Naive thymus-derived CD4-positive, alpha-beta T cell (primary cell): Measurements from ENCODE around the gene SINHCAF. TPM values are rescaled to one million over a fixed set of nuclear protein-coding genes. Genes with fewer than 3 reads are reported as not detected.

Experiments
- ATAC-seq: fragments of 150-1000 bp; cut with Tn5 transposase; 2 replicates; pipeline ENCODE4 v1.10.0; 2021; ENCODE audit warnings: mild to moderate bottlenecking, moderate library complexity
- CTCF ChIA-PET: fragments of 350-600 bp; sonication (Branson Sonifier 250); formaldehyde crosslinking; loops from one replicate; lab custom pipeline; 2021; ENCODE audit warnings: antibody characterized with exemption; lab: Charles Lee
- POLR2A ChIA-PET: fragments of 350-600 bp; sonication (Branson Sonifier 250); formaldehyde crosslinking; loops from one replicate; lab custom pipeline; 2021; ENCODE audit warnings: antibody characterized with exemption, inconsistent platforms; lab: Charles Lee
- DNase-seq, 9 donors: peaks; one replicate each; pipeline versions ENCODE4 v3.0.0 to v3.0.0-alpha.2; 2020 to 2022; ENCODE audit warnings: mixed read lengths in 1 of 9
- H3K27ac ChIP-seq: one replicate; pipeline ENCODE4 v1.7.0; 2013; ENCODE audit warnings: mild to moderate bottlenecking, low read depth, low read length, moderate library complexity
- H3K27me3 ChIP-seq, 2 donors: one replicate each; pipeline ENCODE4 v1.7.0; 2013; ENCODE audit warnings: low read length in 2 of 2, mild to moderate bottlenecking in 2 of 2, moderate library complexity in 2 of 2; ENCODE audit not compliant: control insufficient read depth in 2 of 2, insufficient read depth in 2 of 2
- H3K36me3 ChIP-seq, 3 experiments: 1 replicate in 2 of 3; 2 replicates in 1 of 3; pipeline ENCODE4 v1.7.0; 2013; ENCODE audit warnings: low read length in 3 of 3, mild to moderate bottlenecking in 3 of 3, moderate library complexity in 1 of 3; ENCODE audit not compliant: insufficient read depth in 3 of 3, control insufficient read depth in 2 of 3
- H3K4me1 ChIP-seq, 2 donors: one replicate each; pipeline ENCODE4 v1.7.0; 2013; ENCODE audit warnings: low read length in 2 of 2, mild to moderate bottlenecking in 2 of 2, moderate library complexity in 1 of 2; ENCODE audit not compliant: control insufficient read depth in 2 of 2, insufficient read depth in 2 of 2
- H3K4me3 ChIP-seq: 2 replicates; pipeline ENCODE4 v1.7.0; 2013; ENCODE audit warnings: mild to moderate bottlenecking, low read length
- H3K9me3 ChIP-seq, 3 experiments: 1 replicate in 2 of 3; 2 replicates in 1 of 3; pipeline ENCODE4 v1.7.0; 2013; ENCODE audit warnings: low read length in 3 of 3; ENCODE audit not compliant: control insufficient read depth in 2 of 3
- H3K27ac Mint-ChIP-seq, 9 donors: one replicate each; pipeline ENCODE4 v1.8.0; 2020 to 2022; ENCODE audit warnings: mixed read lengths in 9 of 9, mild to moderate bottlenecking in 8 of 9, moderate library complexity in 5 of 9, inconsistent platforms in 2 of 9
- H3K27me3 Mint-ChIP-seq, 5 donors: one replicate each; pipeline ENCODE4 v1.8.0; 2021 to 2022; ENCODE audit warnings: mixed read lengths in 5 of 5, mild to moderate bottlenecking in 1 of 5
- H3K36me3 Mint-ChIP-seq, 5 donors: one replicate each; pipeline ENCODE4 v1.8.0; 2020 to 2022; ENCODE audit warnings: mixed read lengths in 5 of 5, mild to moderate bottlenecking in 3 of 5, inconsistent platforms in 1 of 5
- H3K4me1 Mint-ChIP-seq, 7 donors: one replicate each; pipeline ENCODE4 v1.8.0; 2020 to 2022; ENCODE audit warnings: mixed read lengths in 7 of 7, mild to moderate bottlenecking in 3 of 7, inconsistent platforms in 1 of 7
- H3K4me3 Mint-ChIP-seq, 10 donors: one replicate each; pipeline ENCODE4 v1.8.0; 2020 to 2022; ENCODE audit warnings: mild to moderate bottlenecking in 10 of 10, mixed read lengths in 10 of 10, moderate library complexity in 6 of 10, inconsistent platforms in 2 of 10
- H3K9me3 Mint-ChIP-seq, 11 donors: one replicate each; pipeline ENCODE4 v1.8.0; 2020 to 2022; ENCODE audit warnings: mixed read lengths in 11 of 11, mild to moderate bottlenecking in 4 of 11, inconsistent platforms in 1 of 11, moderate library complexity in 1 of 11
- intact Hi-C, 2 donors: fragments of 100-400 bp; cut with micrococcal nuclease; formaldehyde crosslinking; loops; one replicate each; pipeline ENCODE4 v1.15.1; 2023
- polyA plus RNA-seq, 2 donors: library from polyadenylated mRNA; unstranded; fragments of 300-500 nt; fragmentation: Illumina TruSeq; gene quantifications; one replicate each; pipeline ENCODE4 v1.2.3, GENCODE V29; 2021
- total RNA-seq, 6 experiments: library from RNA in 5 of 6; stranded (reverse) in 5 of 6; gene quantifications; 1 replicate in 5 of 6; 2 replicates in 1 of 6; pipeline ENCODE4 v1.2.3 and lab custom pipeline; 2021 to 2026

Gene SINHCAF
- total and polyA plus RNA-seq, 7 experiments from 2014 or later: 47.9 to 114 (median 90.8) TPM

DNA sequence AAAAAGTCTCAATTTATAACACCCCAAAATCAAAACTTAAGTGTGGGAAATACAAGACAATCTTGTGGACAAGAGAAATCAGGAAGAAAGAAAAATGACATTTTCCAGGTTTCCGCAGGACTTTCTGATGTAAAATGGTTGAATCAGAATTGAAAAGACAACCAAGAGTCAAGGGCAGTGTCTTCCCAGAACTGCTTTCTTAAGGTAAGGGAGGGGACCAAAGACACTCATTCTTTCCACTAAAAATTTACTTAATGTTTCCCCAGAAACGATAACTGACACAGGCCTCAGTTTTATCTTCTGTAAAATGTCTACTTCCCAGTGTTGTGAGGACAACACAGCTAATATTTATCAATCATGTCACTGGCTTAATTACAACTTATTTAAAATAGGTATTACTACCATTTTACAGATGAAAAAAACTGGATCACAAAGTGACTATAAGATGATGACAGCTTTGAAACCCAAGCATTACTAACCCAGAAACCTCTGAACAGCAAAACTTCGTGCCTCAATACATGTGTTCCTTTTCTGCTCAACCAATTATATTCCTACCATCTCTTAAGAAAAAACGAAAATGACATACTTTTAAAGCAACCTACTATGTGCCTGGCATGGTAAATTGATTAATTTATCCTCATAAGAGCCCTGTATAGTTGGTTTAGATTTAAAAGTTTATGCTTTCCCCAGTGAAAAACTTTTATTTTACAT is 4.6 kb downstream of the SINHCAF start:
- Mint-ChIP-seq H3K36me3 (peaks cover 0 to 6% (median 0%) of the 10 kb centered on the region in 5 donors), H3K9me3 (peaks cover 0 to 2% (median 0%) of the 10 kb centered on the region in 11 donors), H3K4me1 (peaks cover 63 to 73% (median 69%) of the 10 kb centered on the region in 7 donors), H3K4me3 (peak overlapping the region in 9 of 10 donors; percentile 14 to 97 (median 59)), H3K27ac (peak overlapping the region; percentile 38 to 94 (median 81)), H3K27me3 (peaks cover 0 to 5% (median 0%) of the 10 kb centered on the region in 5 donors)
- peaks cover 0 to 17% (median 0%) of the 10 kb centered on the region in 3 experiments for H3K36me3 ChIP-seq
- CTCF ChIA-PET: interaction anchor here (0.6 kb wide), 1 partner anchor 14 kb away, joined by 3 read pairs; no protein-coding TSS in a partner anchor
- H3K4me3 ChIP-seq: no peak overlapping the region
- ATAC-seq (no peak), DNase-seq (no peak)
- H3K9me3 ChIP-seq: no peaks in the 10 kb centered on the region
- peaks cover 24 to 59% of the 10 kb centered on the region in 2 donors for H3K4me1 ChIP-seq
- H3K27me3 ChIP-seq: no peaks in the 10 kb centered on the region
- peak overlapping the region; percentile 23 for H3K27ac ChIP-seq
- POLR2A ChIA-PET: interaction anchor here (0.9 to 1.3 kb wide), 2 partner anchors 14 to 21 kb away, joined by 3 to 4 read pairs; no protein-coding TSS in a partner anchor
- intact Hi-C loops: loop anchor here (5.0 to 10.0 kb wide), 7 partner anchors 49 to 1263 kb away; partner anchors contain the start of gene IPO8 (in 1 of the 2)

- H3K4me1 ChIP-seq: peaks cover 24 to 66% of the 10 kb centered on the region in 2 donors
- Mint-ChIP-seq H3K4me1 (peaks cover 69 to 94% (median 84%) of the 10 kb centered on the region in 7 donors), H3K4me3 (peak overlapping the region in 7 of 10 donors; percentile 82 to 95 (median 87))
These were observed 7.2 kb downstream of the SINHCAF start for GRCh38 chr12:31318657-31319269.

GRCh38 chr12:31317471-31318395 is 8.2 kb downstream of the SINHCAF start:
- peak overlapping the region; percentile 81 to 95 (median 93) for H3K27ac Mint-ChIP-seq
- H3K27me3 Mint-ChIP-seq: no peaks in the 10 kb centered on the region
- H3K27ac ChIP-seq: peak overlapping the region; percentile 64
- ChIA-PET CTCF (interaction anchor here (0.6 to 0.7 kb wide), 3 partner anchors 22 to 336 kb away, joined by 3 to 4 read pairs (median 4); no protein-coding TSS in a partner anchor), POLR2A (interaction anchor here (1.3 kb wide), 1 partner anchor 8 kb away, joined by 5 read pairs; the partner anchor contains the start of gene SINHCAF)
- H3K9me3 Mint-ChIP-seq: peaks cover 0 to 1% (median 0%) of the 10 kb centered on the region in 11 donors
- DNase-seq (peak in 6 of 9 donors; percentile 29 to 58 (median 49)), ATAC-seq (peak; percentile 80)
- peak overlapping the region; percentile 34 for H3K4me3 ChIP-seq
- no peaks in the 10 kb centered on the region for H3K27me3 ChIP-seq
- intact Hi-C loops: loop anchor here (1.0 kb wide), 1 partner anchor 9 kb away; the partner anchor contains the start of gene SINHCAF (in 2 of the 2)
- peak overlapping the region; percentile 69 to 95 (median 87) for H3K4me3 Mint-ChIP-seq
- H3K9me3 ChIP-seq: no peaks in the 10 kb centered on the region
- peaks cover 62 to 90% (median 77%) of the 10 kb centered on the region in 7 donors for H3K4me1 Mint-ChIP-seq
- no peaks in the 10 kb centered on the region for H3K36me3 ChIP-seq
- H3K4me1 ChIP-seq: peaks cover 24 to 60% of the 10 kb centered on the region in 2 donors
- H3K36me3 Mint-ChIP-seq: peaks cover 0 to 13% (median 4%) of the 10 kb centered on the region in 5 donors

More at GRCh38 chr12:31318657-31319269, 7.2 kb downstream of the SINHCAF start:
- H3K27me3 ChIP-seq: no peaks in the 10 kb centered on the region
- no peak overlapping the region for H3K4me3 ChIP-seq
- Mint-ChIP-seq H3K27ac (peak overlapping the region; percentile 81 to 95 (median 93)), H3K9me3 (peaks cover 0 to 1% (median 0%) of the 10 kb centered on the region in 11 donors), H3K27me3 (no peaks in the 10 kb centered on the region), H3K36me3 (peaks cover 0 to 13% (median 3%) of the 10 kb centered on the region in 5 donors)
- DNase-seq (no peak), ATAC-seq (no peak)
- ChIA-PET CTCF (interaction anchor here (0.7 kb wide), 1 partner anchor 1139 kb away, joined by 3 read pairs; no protein-coding TSS in a partner anchor), POLR2A (no interaction called here)
- intact Hi-C loops: no loop called here
- H3K36me3 ChIP-seq: no peaks in the 10 kb centered on the region
- H3K27ac ChIP-seq: peak overlapping the region; percentile 64
- no peaks in the 10 kb centered on the region for H3K9me3 ChIP-seq

- no peaks in the 10 kb centered on the region for H3K27me3 Mint-ChIP-seq
- peak overlapping the region; percentile 81 to 95 (median 93) for H3K27ac Mint-ChIP-seq
- H3K36me3 Mint-ChIP-seq: peaks cover 0 to 20% (median 13%) of the 10 kb centered on the region in 5 donors
- intact Hi-C loops: loop anchor here (1.0 kb wide), 1 partner anchor 9 kb away; the partner anchor contains the start of gene SINHCAF (in 2 of the 2)
- ATAC-seq (no peak), DNase-seq (no peak)
- peaks cover 58 to 90% (median 77%) of the 10 kb centered on the region in 7 donors for H3K4me1 Mint-ChIP-seq
- Histone ChIP-seq H3K27ac (peak overlapping the region; percentile 64), H3K27me3 (no peaks in the 10 kb centered on the region), H3K4me1 (peaks cover 19 to 53% of the 10 kb centered on the region in 2 donors), H3K9me3 (no peaks in the 10 kb centered on the region), H3K4me3 (peak overlapping the region; percentile 34), H3K36me3 (no peaks in the 10 kb centered on the region)
- POLR2A ChIA-PET: interaction anchor here (1.3 kb wide), 1 partner anchor 9 kb away, joined by 5 read pairs; the partner anchor contains the start of gene SINHCAF
- peaks cover 0 to 7% (median 0%) of the 10 kb centered on the region in 11 donors for H3K9me3 Mint-ChIP-seq
- peak overlapping the region in 9 of 10 donors; percentile 82 to 95 (median 87) for H3K4me3 Mint-ChIP-seq
- CTCF ChIA-PET: interaction anchor here (0.6 to 0.7 kb wide), 2 partner anchors 23 to 56 kb away, joined by 4 read pairs; no protein-coding TSS in a partner anchor
These were observed 9.1 kb downstream of the SINHCAF start for GRCh38 chr12:31316891-31317290.

- Histone ChIP-seq H3K36me3 (no peaks in the 10 kb centered on the region), H3K27ac (no peak overlapping the region), H3K27me3 (no peaks in the 10 kb centered on the region), H3K9me3 (no peaks in the 10 kb centered on the region), H3K4me1 (peaks cover 19 to 43% of the 10 kb centered on the region in 2 donors), H3K4me3 (no peak overlapping the region)
- DNase-seq: no peak
- H3K36me3 Mint-ChIP-seq: peaks cover 0 to 26% (median 19%) of the 10 kb centered on the region in 5 donors
- no peak for ATAC-seq
- peaks cover 50 to 90% (median 74%) of the 10 kb centered on the region in 7 donors for H3K4me1 Mint-ChIP-seq
- no peaks in the 10 kb centered on the region for H3K27me3 Mint-ChIP-seq
- peak overlapping the region in 1 of 10 donors; percentile 47 for H3K4me3 Mint-ChIP-seq
- CTCF ChIA-PET: no interaction called here
- POLR2A ChIA-PET: no interaction called here
- peak overlapping the region in 7 of 9 donors; percentile 81 to 94 (median 92) for H3K27ac Mint-ChIP-seq
- intact Hi-C loops: loop anchor here in 1 of 2 donors (1.0 kb wide), 1 partner anchor 13 kb away; no protein-coding TSS in a partner anchor
- peaks cover 0 to 11% (median 0%) of the 10 kb centered on the region in 11 donors for H3K9me3 Mint-ChIP-seq
These were observed 10.0 kb downstream of the SINHCAF start for GRCh38 chr12:31315784-31316465.
